ENCODE results near the gene RRM2.

Gene RRM2

GRCh38 chr2:10084223-10084865, 38.2 kb upstream of the RRM2 start:
- no peak overlapping the region for H3K4me3 ChIP-seq (ENCODE audit: low read depth, low read length)
- no peaks in the 10 kb centered on the region for H3K4me1 ChIP-seq
- H3K27me3 ChIP-seq (ENCODE audit: control insufficient read depth, insufficient read depth, low read length): peaks cover 2% of the 10 kb centered on the region
- TF ChIP-seq, protein P1, sequence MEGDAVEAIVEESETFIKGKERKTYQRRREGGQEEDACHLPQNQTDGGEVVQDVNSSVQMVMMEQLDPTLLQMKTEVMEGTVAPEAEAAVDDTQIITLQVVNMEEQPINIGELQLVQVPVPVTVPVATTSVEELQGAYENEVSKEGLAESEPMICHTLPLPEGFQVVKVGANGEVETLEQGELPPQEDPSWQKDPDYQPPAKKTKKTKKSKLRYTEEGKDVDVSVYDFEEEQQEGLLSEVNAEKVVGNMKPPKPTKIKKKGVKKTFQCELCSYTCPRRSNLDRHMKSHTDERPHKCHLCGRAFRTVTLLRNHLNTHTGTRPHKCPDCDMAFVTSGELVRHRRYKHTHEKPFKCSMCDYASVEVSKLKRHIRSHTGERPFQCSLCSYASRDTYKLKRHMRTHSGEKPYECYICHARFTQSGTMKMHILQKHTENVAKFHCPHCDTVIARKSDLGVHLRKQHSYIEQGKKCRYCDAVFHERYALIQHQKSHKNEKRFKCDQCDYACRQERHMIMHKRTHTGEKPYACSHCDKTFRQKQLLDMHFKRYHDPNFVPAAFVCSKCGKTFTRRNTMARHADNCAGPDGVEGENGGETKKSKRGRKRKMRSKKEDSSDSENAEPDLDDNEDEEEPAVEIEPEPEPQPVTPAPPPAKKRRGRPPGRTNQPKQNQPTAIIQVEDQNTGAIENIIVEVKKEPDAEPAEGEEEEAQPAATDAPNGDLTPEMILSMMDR (IDR thresholded peaks at IDR 0.05): no peak
- no peaks in the 10 kb centered on the region for H3K79me2 ChIP-seq
- no peak overlapping the region for H3K4me2 ChIP-seq (ENCODE audit: low read length)
- no peak overlapping the region for H3K27ac ChIP-seq
- H2AFZ ChIP-seq: no peak overlapping the region
- H3K36me3 ChIP-seq (ENCODE audit: control insufficient read depth, insufficient read depth, low read length): no peaks in the 10 kb centered on the region
- no peaks in the 10 kb centered on the region for H3K9me3 ChIP-seq (ENCODE audit: control insufficient read depth, low read length)
- H3K9ac ChIP-seq: no peak overlapping the region

- H3K79me2 ChIP-seq: no peaks in the 10 kb centered on the region
Measured at GRCh38 chr2:10085043-10085667, 37.4 kb upstream of the RRM2 start.

GRCh38 chr2:10085668-10086059, 36.9 kb upstream of the RRM2 start:
- Histone ChIP-seq H3K79me2 (no peaks in the 10 kb centered on the region), H3K27ac (no peak overlapping the region), H3K9me3 (ENCODE audit: control insufficient read depth, low read length) (no peaks in the 10 kb centered on the region), H3K4me3 (ENCODE audit: low read depth, low read length) (no peak overlapping the region), H3K9ac (no peak overlapping the region), H2AFZ (no peak overlapping the region), H3K4me1 (no peaks in the 10 kb centered on the region), H3K36me3 (ENCODE audit: control insufficient read depth, insufficient read depth, low read length) (no peaks in the 10 kb centered on the region), H3K27me3 (ENCODE audit: control insufficient read depth, insufficient read depth, low read length) (peaks cover 2% of the 10 kb centered on the region), H3K4me2 (ENCODE audit: low read length) (no peak overlapping the region)
- TF ChIP-seq, protein P1 (IDR thresholded peaks at IDR 0.05): no peak

More at GRCh38 chr2:10085043-10085667, 37.4 kb upstream of the RRM2 start:
- no peak overlapping the region for H3K27ac ChIP-seq
- no peak overlapping the region for H2AFZ ChIP-seq
- no peak overlapping the region for H3K4me3 ChIP-seq (ENCODE audit: low read depth, low read length)
- no peaks in the 10 kb centered on the region for H3K9me3 ChIP-seq (ENCODE audit: control insufficient read depth, low read length)
- H3K36me3 ChIP-seq (ENCODE audit: control insufficient read depth, insufficient read depth, low read length): no peaks in the 10 kb centered on the region
- TF ChIP-seq, protein P1 (IDR thresholded peaks at IDR 0.05): no peak
- no peak overlapping the region for H3K4me2 ChIP-seq (ENCODE audit: low read length)
- no peak overlapping the region for H3K9ac ChIP-seq
- H3K4me1 ChIP-seq: no peaks in the 10 kb centered on the region
- H3K27me3 ChIP-seq (ENCODE audit: control insufficient read depth, insufficient read depth, low read length): peaks cover 2% of the 10 kb centered on the region

DNA sequence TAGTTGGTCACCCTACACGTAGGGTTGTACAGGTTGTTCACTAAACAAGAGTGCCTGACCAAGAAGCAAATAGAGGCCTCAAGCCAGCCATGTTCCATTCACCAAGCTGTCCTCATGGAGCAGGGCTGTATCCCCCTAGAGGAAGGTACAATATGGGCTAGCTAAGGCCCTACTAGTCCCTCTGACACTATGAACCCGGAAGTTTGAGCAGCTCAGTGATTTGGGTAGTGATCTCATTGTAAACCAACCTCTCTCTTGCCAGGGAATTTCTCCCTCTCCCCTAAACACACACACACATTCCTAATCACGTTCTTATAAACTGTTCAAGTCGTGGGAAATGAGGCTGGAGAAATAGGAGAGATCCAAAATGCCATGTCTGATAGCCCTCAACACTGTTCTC, 35.6 kb upstream of the RRM2 start:
- Histone ChIP-seq H3K4me1 (no peaks in the 10 kb centered on the region), H3K4me3 (ENCODE audit: low read depth, low read length) (no peak overlapping the region), H3K27ac (no peak overlapping the region), H3K79me2 (no peaks in the 10 kb centered on the region), H2AFZ (no peak overlapping the region), H3K9ac (no peak overlapping the region), H3K27me3 (ENCODE audit: control insufficient read depth, insufficient read depth, low read length) (peaks cover 2% of the 10 kb centered on the region), H3K4me2 (ENCODE audit: low read length) (no peak overlapping the region), H3K36me3 (ENCODE audit: control insufficient read depth, insufficient read depth, low read length) (no peaks in the 10 kb centered on the region), H3K9me3 (ENCODE audit: control insufficient read depth, low read length) (no peaks in the 10 kb centered on the region)
- TF ChIP-seq, protein P1 (IDR thresholded peaks at IDR 0.05): no peak

DNA sequence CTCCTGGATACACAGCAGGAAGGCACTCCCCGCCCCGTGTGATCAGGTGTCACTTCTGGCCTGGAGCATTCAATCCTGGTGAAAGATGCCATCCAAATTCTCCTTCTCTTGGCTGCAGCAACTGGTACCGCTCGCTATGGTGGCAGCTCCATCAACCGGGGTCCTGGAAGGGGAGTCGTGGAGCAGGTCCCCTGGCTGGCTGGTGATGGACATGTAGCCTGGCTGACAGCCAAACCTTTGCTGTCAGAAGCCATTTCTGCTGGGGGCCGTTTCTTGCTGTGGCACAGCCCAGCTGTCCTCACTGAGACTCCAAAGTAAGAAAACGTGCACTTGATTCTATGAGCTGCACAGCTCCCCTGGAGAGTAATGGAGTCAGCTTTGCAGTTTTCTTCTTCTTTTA, 35.2 kb upstream of the RRM2 start:
- no peak overlapping the region for H3K9ac ChIP-seq
- TF ChIP-seq, protein P1 (IDR thresholded peaks at IDR 0.05): no peak
- H3K27me3 ChIP-seq (ENCODE audit: control insufficient read depth, insufficient read depth, low read length): peaks cover 2% of the 10 kb centered on the region

More for the DNA sequence above, 35.2 kb upstream of the RRM2 start:
- no peak overlapping the region for H3K4me3 ChIP-seq (ENCODE audit: low read depth, low read length)
- no peak overlapping the region for H3K27ac ChIP-seq
- H3K4me1 ChIP-seq: no peaks in the 10 kb centered on the region
- no peaks in the 10 kb centered on the region for H3K79me2 ChIP-seq
- H3K36me3 ChIP-seq (ENCODE audit: control insufficient read depth, insufficient read depth, low read length): no peaks in the 10 kb centered on the region
- H3K4me2 ChIP-seq (ENCODE audit: low read length): no peak overlapping the region
- H3K9me3 ChIP-seq (ENCODE audit: control insufficient read depth, low read length): no peaks in the 10 kb centered on the region
- H2AFZ ChIP-seq: no peak overlapping the region

Measured in parathyroid adenoma (tissue), 2 donors.